WTC11 (cell line): ENCODE measurements around the gene DNAAF1.

ENCODE experiments used
- ATF1 ChIP-seq: sonication (generic); formaldehyde crosslinking; IDR thresholded peaks from 2 replicates; pipeline ENCODE4 v1.8.1; 2023; ENCODE audit warnings: mild to moderate bottlenecking, moderate library complexity, missing genetic modification reagents
- ESRRA ChIP-seq: sonication (generic); formaldehyde crosslinking; IDR thresholded peaks from 2 replicates; pipeline ENCODE4 v1.8.1; 2022; ENCODE audit warnings: mild to moderate bottlenecking, missing genetic modification reagents, borderline replicate concordance
- KAT7 ChIP-seq: sonication (generic); formaldehyde crosslinking; IDR thresholded peaks from 2 replicates; pipeline ENCODE4 v1.8.1; 2023; ENCODE audit warnings: missing genetic modification reagents, mild to moderate bottlenecking, borderline replicate concordance
- MYBL2 ChIP-seq: sonication (generic); formaldehyde crosslinking; IDR thresholded peaks from 2 replicates; pipeline ENCODE4 v1.8.1; 2023; ENCODE audit warnings: mild to moderate bottlenecking, moderate library complexity, missing genetic modification reagents
- NR1H2 ChIP-seq: sonication (generic); formaldehyde crosslinking; IDR thresholded peaks from 2 replicates; pipeline ENCODE4 v1.9.0; 2021; ENCODE audit warnings: mild to moderate bottlenecking, moderate library complexity, missing genetic modification reagents
- NR3C1 ChIP-seq: sonication (generic); formaldehyde crosslinking; conservative IDR thresholded peaks from 2 replicates; pipeline ENCODE4 v1.8.1; 2023; ENCODE audit warnings: low read depth, mild to moderate bottlenecking, missing genetic modification reagents
- SOX15 ChIP-seq: fragments of 250-450 bp; sonication (Bioruptor Pico); IDR thresholded peaks from 2 replicates; pipeline ENCODE4 v1.9.0; 2021; ENCODE audit warnings: mild to moderate bottlenecking
- ZNF232 ChIP-seq: sonication (generic); formaldehyde crosslinking; IDR thresholded peaks from 2 replicates; pipeline ENCODE4 v1.8.0; 2022; ENCODE audit warnings: mild to moderate bottlenecking, missing genetic modification reagents
- TF ChIP-seq, protein P1 (sequence below): sonication (generic); formaldehyde crosslinking; IDR thresholded peaks from 2 replicates; pipeline ENCODE4 v1.8.1; 2023; ENCODE audit warnings: mild to moderate bottlenecking, moderate library complexity, missing genetic modification reagents
- TF ChIP-seq, protein P2 (sequence below): fragments of 200-600 bp; IDR thresholded peaks from 2 replicates; pipeline ENCODE4 v1.8.0; 2022; ENCODE audit warnings: antibody characterized with exemption
- TF ChIP-seq, protein P3 (sequence below): sonication (generic); formaldehyde crosslinking; IDR thresholded peaks from 2 replicates; pipeline ENCODE4 v1.8.0; 2022; ENCODE audit warnings: mild to moderate bottlenecking, missing genetic modification reagents
- TF ChIP-seq, protein P4 (sequence below): sonication (generic); formaldehyde crosslinking; IDR thresholded peaks from 2 replicates; pipeline ENCODE4 v1.8.0; 2022; ENCODE audit warnings: mild to moderate bottlenecking, missing genetic modification reagents
- TF ChIP-seq, protein P5 (sequence below): sonication (generic); formaldehyde crosslinking; IDR thresholded peaks from 2 replicates; pipeline ENCODE4 v1.8.1; 2022; ENCODE audit warnings: low read depth, mild to moderate bottlenecking, moderate library complexity, missing genetic modification reagents, borderline replicate concordance

GRCh38 chr16:84179612-84180320, 34.7 kb downstream of the DNAAF1 start:
- TF ChIP-seq, protein P1, sequence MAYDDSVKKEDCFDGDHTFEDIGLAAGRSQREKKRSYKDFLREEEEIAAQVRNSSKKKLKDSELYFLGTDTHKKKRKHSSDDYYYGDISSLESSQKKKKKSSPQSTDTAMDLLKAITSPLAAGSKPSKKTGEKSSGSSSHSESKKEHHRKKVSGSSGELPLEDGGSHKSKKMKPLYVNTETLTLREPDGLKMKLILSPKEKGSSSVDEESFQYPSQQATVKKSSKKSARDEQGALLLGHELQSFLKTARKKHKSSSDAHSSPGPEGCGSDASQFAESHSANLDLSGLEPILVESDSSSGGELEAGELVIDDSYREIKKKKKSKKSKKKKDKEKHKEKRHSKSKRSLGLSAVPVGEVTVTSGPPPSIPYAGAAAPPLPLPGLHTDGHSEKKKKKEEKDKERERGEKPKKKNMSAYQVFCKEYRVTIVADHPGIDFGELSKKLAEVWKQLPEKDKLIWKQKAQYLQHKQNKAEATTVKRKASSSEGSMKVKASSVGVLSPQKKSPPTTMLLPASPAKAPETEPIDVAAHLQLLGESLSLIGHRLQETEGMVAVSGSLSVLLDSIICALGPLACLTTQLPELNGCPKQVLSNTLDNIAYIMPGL = no peak
- TF ChIP-seq SOX15 (CRISPR knock-in tag) (no peak), ESRRA (no peak), ZNF232 (no peak), KAT7 (CRISPR knock-in tag) (no peak), MYBL2 (CRISPR knock-in tag) (no peak), NR3C1 (CRISPR knock-in tag) (no peak), NR1H2 (CRISPR knock-in tag) (no peak), ATF1 (CRISPR knock-in tag) (no peak)
- TF ChIP-seq, protein P2, sequence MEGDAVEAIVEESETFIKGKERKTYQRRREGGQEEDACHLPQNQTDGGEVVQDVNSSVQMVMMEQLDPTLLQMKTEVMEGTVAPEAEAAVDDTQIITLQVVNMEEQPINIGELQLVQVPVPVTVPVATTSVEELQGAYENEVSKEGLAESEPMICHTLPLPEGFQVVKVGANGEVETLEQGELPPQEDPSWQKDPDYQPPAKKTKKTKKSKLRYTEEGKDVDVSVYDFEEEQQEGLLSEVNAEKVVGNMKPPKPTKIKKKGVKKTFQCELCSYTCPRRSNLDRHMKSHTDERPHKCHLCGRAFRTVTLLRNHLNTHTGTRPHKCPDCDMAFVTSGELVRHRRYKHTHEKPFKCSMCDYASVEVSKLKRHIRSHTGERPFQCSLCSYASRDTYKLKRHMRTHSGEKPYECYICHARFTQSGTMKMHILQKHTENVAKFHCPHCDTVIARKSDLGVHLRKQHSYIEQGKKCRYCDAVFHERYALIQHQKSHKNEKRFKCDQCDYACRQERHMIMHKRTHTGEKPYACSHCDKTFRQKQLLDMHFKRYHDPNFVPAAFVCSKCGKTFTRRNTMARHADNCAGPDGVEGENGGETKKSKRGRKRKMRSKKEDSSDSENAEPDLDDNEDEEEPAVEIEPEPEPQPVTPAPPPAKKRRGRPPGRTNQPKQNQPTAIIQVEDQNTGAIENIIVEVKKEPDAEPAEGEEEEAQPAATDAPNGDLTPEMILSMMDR = no peak
- TF ChIP-seq, protein P3, sequence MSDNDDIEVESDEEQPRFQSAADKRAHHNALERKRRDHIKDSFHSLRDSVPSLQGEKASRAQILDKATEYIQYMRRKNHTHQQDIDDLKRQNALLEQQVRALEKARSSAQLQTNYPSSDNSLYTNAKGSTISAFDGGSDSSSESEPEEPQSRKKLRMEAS (CRISPR knock-in tag) = no peak
- TF ChIP-seq, protein P4, sequence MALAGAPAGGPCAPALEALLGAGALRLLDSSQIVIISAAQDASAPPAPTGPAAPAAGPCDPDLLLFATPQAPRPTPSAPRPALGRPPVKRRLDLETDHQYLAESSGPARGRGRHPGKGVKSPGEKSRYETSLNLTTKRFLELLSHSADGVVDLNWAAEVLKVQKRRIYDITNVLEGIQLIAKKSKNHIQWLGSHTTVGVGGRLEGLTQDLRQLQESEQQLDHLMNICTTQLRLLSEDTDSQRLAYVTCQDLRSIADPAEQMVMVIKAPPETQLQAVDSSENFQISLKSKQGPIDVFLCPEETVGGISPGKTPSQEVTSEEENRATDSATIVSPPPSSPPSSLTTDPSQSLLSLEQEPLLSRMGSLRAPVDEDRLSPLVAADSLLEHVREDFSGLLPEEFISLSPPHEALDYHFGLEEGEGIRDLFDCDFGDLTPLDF (CRISPR knock-in tag) = no peak
- TF ChIP-seq, protein P5, sequence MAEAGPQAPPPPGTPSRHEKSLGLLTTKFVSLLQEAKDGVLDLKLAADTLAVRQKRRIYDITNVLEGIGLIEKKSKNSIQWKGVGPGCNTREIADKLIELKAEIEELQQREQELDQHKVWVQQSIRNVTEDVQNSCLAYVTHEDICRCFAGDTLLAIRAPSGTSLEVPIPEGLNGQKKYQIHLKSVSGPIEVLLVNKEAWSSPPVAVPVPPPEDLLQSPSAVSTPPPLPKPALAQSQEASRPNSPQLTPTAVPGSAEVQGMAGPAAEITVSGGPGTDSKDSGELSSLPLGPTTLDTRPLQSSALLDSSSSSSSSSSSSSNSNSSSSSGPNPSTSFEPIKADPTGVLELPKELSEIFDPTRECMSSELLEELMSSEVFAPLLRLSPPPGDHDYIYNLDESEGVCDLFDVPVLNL (CRISPR knock-in tag) = no peak
